ENCODE data around the gene BICC1.

DNA sequence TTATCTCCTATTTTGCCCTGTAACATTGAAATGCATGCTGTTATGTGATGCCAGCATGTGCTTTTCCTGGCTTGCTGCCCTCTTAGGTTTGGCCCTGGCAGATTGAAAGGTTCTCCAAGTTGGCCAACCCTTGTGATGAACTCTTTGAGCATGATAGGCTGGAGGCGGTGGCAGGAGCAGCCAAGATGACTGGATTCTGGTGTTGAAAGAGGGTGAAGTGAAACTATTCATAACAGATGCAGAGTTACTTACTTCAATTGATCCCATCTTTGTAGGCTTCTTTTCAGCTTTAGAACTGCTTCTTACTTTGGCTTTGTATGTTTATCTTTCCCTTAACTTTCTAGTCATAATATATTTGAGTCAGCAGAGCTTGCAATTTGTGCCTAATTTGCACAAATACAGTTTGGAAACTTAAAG, 57.6 kb downstream of the BICC1 start:
- TF ChIP-seq, protein P1, sequence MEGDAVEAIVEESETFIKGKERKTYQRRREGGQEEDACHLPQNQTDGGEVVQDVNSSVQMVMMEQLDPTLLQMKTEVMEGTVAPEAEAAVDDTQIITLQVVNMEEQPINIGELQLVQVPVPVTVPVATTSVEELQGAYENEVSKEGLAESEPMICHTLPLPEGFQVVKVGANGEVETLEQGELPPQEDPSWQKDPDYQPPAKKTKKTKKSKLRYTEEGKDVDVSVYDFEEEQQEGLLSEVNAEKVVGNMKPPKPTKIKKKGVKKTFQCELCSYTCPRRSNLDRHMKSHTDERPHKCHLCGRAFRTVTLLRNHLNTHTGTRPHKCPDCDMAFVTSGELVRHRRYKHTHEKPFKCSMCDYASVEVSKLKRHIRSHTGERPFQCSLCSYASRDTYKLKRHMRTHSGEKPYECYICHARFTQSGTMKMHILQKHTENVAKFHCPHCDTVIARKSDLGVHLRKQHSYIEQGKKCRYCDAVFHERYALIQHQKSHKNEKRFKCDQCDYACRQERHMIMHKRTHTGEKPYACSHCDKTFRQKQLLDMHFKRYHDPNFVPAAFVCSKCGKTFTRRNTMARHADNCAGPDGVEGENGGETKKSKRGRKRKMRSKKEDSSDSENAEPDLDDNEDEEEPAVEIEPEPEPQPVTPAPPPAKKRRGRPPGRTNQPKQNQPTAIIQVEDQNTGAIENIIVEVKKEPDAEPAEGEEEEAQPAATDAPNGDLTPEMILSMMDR (IDR thresholded peaks at IDR 0.05; ENCODE audit: insufficient read depth, low read length) = no peak
- TF ChIP-seq, protein P2, sequence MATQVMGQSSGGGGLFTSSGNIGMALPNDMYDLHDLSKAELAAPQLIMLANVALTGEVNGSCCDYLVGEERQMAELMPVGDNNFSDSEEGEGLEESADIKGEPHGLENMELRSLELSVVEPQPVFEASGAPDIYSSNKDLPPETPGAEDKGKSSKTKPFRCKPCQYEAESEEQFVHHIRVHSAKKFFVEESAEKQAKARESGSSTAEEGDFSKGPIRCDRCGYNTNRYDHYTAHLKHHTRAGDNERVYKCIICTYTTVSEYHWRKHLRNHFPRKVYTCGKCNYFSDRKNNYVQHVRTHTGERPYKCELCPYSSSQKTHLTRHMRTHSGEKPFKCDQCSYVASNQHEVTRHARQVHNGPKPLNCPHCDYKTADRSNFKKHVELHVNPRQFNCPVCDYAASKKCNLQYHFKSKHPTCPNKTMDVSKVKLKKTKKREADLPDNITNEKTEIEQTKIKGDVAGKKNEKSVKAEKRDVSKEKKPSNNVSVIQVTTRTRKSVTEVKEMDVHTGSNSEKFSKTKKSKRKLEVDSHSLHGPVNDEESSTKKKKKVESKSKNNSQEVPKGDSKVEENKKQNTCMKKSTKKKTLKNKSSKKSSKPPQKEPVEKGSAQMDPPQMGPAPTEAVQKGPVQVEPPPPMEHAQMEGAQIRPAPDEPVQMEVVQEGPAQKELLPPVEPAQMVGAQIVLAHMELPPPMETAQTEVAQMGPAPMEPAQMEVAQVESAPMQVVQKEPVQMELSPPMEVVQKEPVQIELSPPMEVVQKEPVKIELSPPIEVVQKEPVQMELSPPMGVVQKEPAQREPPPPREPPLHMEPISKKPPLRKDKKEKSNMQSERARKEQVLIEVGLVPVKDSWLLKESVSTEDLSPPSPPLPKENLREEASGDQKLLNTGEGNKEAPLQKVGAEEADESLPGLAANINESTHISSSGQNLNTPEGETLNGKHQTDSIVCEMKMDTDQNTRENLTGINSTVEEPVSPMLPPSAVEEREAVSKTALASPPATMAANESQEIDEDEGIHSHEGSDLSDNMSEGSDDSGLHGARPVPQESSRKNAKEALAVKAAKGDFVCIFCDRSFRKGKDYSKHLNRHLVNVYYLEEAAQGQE (IDR thresholded peaks at IDR 0.05; ENCODE audit: insufficient replicate concordance, low read depth) = no peak
- TF ChIP-seq GABPA (IDR thresholded peaks at IDR 0.05; ENCODE audit: low read depth) = no peak

Measured in HL-60 (cell line).